COR-L47 (cell line): Measurements from ENCODE around the gene MRTFA.
A peak's percentile ranks its signal among the peaks of the same experiment; 100 is the strongest.

Source experiments
- DNase-seq: peaks from one replicate; lab custom pipeline; 2025; lab: John Stamatoyannopoulos, UW

MRTFA gene

GRCh38 chr22:40410731-40411505, 225.6 kb downstream of the MRTFA start:
- no peak for DNase-seq

- no peak for DNase-seq
Measured at GRCh38 chr22:40410272-40410671, 226.2 kb downstream of the MRTFA start.

DNA sequence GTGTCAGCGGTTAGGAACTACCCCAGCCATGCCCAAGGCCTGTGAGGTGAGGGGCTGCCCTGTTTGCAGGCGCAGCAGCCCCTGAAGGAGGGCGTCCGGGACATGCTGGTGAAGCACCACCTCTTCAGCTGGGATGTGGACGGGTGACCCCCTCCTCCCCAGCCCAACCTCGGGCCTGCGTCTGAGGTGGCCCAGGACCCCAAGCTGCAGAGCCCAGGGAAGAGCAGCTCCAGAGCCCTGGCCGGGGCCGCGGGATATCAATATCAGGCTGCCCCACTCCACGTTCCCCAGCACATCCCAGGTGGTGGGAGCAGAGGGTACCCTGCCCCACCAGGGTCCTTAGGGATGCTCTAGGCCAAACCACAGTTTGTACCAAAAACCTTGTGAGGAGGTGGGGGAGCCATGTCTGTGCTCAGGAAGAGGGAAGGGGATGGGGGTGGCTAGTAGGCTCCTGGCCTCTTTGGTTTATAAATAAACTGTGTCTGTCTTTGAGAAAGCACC, 226.9 kb downstream of the MRTFA start:
- DNase-seq = no peak

GRCh38 chr22:40408718-40409612, 227.6 kb downstream of the MRTFA start:
- DNase-seq = no peak

DNA sequence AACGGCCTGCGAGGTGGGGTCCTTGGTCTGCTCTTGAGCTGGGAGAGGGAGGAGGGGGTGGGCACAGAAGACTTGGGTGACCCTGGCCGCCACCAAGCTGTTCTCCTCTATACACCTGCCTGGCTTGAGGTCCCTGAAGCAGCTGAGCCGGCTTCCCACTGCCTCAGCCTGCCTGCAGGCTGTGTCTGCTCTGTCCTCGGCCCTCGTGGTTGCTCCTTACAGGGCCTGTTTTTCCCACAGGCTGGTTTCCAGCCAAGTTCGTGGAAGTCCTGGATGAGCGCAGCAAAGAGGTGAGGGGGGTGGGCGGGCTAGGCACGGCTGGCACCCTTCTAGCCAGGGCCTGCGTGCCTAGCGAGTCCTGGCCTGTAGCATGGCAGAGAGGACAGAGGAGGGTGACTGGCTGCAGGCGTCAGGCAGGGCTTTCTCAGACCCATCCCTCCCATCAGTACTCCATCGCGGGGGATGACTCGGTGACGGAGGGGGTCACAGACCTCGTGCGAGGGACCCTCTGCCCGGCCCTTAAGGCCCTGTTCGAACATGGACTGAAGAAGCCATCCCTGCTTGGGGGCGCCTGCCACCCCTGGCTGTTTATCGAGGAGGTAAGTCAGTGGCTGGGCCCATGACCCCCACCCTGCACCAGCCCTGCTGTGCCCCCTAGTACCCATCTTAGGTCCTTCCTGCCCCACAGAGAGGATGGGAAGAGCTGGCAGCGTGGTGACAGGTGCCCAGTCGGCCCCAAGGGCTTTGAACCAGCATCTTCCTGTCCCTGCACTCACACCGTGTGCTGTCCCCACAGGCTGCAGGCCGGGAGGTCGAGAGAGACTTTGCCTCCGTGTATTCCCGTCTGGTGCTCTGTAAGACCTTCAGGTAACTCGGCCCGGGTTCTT, 228.4 kb downstream of the MRTFA start:
- no peak for DNase-seq

- no peak for DNase-seq
Measured at GRCh38 chr22:40407021-40407761, 229.3 kb downstream of the MRTFA start.

- DNase-seq = no peak
Measured at GRCh38 chr22:40406063-40406890, 230.2 kb downstream of the MRTFA start.

GRCh38 chr22:40405178-40406062, 231.1 kb downstream of the MRTFA start:
- no peak for DNase-seq

GRCh38 chr22:40404251-40405177, 232.0 kb downstream of the MRTFA start:
- DNase-seq = no peak

- DNase-seq = no peak
Measured at GRCh38 chr22:40403651-40404050, 232.9 kb downstream of the MRTFA start.

- DNase-seq = no peak
Measured at GRCh38 chr22:40403141-40403540, 233.4 kb downstream of the MRTFA start.

- DNase-seq = no peak
Measured at GRCh38 chr22:40401981-40402406, 234.5 kb downstream of the MRTFA start.

- no peak for DNase-seq
Measured at GRCh38 chr22:40401532-40401931, 235.0 kb downstream of the MRTFA start.

DNA sequence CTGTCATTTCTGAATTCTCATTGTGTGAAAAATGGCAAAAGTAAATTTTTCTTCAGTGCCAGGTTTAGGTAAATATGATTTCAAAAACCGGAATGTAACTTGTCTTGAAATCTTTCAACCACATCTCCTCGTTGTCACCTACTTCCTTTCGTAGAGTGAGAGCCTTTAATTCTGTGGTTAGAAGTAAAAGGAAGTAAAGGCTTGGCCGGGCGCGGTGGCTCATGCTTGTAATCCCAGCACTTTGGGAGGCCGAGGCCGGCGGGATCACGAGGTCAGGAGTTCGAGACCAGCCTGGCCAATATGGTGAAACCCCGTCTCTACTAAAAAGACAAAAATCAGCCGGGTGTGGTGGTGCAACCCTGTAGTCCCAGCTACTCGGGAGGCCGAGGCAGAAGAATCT, 236.4 kb downstream of the MRTFA start:
- DNase-seq = no peak

GRCh38 chr22:40399621-40400020, 236.9 kb downstream of the MRTFA start:
- DNase-seq = no peak

DNA sequence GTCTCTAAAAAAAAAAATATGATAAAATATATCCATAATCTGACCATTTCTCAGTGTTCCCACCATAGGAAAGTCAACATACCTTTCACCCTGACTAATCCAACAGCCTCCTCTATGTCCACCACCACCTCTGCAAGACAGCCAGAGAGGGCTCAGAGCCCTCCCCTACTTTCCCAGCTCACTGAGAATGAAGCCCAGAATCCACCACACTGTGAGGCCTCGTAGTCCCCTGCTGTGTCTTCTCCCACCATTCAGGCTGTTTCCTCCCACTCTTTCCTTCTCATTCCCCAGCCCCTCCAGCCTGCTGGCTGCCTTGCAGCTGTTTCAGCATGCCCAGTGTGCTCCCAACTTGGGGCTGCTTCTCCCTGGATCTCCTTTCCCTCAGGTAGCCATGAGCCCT, 239.1 kb downstream of the MRTFA start:
- no peak for DNase-seq

GRCh38 chr22:40396882-40397281, 239.6 kb downstream of the MRTFA start:
- DNase-seq = peak; percentile 84

DNA sequence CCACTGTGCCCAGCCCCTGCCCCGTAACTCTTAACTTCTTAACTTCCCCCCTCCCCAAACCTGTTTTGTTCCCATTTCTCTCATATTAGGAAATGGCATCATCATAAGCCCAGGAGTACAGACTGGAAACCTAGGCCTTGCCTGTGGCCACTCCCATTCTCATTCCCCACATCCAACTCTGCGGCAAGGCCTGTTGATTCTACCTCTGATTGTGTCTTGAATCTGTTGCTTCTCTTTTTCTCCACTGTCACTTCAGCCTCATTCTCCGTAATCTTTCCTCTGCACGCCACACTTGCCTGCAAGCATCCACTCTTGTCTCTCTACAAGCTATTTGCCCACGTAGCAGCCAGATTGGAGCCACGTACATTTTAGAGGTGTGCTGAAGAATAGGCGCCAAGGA, 240.9 kb downstream of the MRTFA start:
- DNase-seq = no peak
